ENCODE data around the gene NAGS.

DNA sequence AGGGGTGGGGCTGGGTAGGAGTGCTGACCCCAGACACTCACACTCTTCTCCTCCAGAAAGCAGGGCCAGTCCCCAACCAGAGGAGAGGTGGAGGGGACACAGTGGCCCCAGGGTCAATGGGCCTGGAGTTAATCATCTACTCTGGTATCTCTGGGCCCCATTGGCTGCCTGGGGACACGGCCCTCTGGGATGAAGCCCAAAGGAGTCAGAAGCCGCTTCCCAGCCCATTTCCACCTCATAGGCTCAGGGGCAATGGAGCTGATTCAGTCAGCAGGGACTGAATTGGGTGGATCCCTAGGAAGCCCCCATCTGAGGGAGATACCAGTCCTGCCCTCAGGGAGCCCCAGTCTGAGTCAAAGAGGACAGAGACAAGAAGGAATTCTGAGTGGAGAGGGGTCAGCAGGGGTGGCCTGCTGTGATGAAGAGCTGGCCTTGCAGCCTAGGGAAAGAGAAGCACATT is 2.9 kb upstream of the NAGS start:
- TF ChIP-seq SPI1 (IDR thresholded peaks at IDR 0.05; ENCODE audit: low read depth, low read length) (no peak), POLR2AphosphoS5 (IDR thresholded peaks at IDR 0.05; ENCODE audit: low read depth, low read length) (no peak), TAF1 (IDR thresholded peaks at IDR 0.05; ENCODE audit: low read depth, low read length) (no peak), POLR2A (IDR thresholded peaks at IDR 0.05; ENCODE audit: low read depth, low read length) (no peak)

All from GM12891 (cell line).